ENCODE measurements around the gene CPEB3.

Gene CPEB3

DNA sequence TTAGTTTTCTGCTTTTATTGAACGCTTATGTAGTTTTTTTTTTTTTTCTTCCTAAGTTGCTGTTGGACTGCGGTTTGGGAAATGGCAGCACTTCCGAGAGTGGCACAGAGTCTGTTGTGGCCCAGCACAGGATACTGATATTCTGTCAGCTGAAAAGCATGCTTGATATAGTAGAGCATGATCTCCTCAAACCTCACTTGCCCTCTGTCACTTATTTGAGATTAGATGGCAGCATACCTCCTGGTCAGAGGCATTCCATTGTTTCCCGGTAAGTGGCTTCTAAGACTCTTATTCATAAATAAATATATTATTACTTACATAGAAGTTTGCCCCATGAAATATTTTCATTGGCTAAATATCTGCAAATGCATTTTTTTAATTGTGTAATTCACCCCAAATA is 266.2 kb downstream of the CPEB3 start:
- DNase-seq: no peak

DNA sequence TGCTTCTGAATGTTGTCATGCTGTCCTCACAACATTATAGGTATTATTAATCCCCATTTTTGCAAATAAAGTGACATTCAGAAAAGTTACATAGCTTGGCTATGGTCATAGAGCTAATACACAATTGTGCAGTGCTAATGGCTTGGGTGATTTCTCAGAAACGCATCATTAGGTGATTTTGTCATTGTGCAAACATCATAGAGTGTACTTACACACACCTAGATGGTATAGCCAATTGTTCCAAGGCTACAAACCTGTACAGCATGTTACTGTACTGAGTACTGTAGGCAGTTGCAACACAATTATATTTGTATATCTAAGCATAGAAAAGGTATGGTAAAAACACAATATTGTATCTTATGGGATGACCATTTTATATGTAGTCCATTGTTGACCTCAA is 276.3 kb downstream of the CPEB3 start:
- DNase-seq: no peak

DNA sequence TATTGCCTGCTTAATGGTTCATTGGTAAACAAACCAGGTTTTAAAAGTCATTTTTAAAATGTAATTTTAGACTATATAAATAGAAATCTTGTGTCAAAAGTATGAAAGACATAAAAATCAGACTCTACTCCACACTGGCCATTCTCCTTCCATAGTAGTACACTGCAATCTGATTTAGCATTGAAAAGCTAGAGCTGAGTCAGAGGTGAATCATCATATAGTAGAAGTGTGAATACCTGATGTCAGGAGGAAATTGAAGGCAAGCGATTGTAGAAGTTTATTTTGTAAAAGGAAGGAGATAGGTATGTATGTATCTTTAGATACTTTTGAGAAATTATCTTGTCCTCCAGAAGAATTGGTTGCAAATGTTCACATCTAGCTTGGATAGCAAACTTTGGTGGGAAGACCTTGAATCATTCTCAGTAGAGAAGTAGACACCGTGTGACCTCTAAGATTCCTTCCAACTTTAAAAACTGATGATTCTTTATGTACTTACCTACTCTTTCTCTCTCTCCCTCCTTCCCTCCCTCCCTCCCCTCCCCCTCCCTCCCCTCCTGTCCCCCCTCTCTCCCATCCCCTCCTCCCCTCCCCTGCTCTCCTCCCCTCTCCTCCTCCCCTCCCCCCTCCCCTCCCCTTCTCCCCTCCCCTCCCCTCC is 279.2 kb downstream of the CPEB3 start:
- DNase-seq: no peak

DNA sequence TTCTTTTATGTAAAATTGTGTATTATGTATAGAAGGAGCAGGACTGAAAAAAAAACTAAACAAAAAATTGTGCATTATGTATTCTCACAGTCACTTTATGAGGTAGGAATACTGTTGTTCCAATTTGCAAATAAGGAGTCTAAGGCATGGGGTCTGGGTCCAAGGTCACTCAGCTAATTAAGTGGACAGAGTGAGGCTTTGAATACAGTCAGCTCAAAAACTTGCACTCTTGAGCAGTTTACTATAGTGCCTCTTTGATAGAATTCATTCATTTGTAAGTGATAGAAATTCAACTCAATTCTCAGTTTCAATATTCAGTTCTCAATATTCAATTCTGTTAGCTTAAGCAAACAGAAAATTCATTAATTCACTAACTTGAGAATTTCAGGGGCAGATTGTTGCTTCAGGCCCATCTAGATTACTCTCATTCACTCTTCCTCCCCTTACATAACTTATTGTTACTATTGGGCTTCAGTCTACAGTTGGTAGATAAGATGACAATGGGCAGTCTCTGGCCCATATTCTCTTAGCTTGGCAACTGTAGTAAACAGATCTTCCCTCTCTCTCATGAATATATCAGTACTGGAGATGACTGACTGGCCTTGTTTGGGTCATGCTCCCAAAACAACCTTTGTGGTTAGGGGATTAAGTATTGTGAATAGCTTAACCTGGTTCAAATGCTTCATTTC is 280.7 kb downstream of the CPEB3 start:
- DNase-seq: no peak

DNA sequence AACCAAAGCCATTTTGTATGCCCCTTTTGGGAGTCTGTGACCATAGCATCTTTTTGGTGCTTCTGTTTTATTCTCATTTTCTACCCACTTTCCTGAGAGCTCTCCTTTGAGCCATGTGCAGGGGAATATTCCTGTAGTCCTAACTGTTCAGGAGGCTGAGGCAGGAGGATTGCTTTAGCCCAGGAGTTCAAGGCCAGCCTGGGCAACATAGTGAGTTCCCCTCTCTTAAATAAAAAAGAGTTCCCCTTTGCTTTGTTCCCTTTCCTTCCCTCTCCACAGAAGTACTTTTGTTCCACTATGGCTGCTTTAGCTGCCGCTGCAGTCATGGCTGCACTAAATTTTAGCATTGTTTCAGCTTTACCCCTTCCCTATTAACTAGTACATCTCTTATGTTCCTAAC is 281.4 kb downstream of the CPEB3 start:
- DNase-seq: no peak

DNA sequence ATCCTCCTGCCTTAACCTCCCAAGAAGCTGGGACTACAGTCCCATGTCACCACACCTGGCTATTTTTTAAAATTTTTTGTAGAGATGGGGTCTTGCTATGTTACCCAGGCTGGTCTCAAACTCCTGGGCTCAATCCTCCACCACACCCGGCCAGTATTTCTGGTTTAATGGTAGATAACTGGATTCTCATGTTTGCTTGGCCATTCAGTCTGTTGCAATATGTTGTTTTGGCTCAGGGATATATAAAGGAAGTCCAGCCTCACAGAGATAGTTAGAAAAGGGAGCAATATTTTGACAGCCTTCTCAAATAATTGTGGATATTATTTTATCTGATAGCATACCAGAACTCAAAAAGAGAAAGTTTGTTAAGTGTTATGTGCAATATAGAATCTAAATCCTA is 284.9 kb downstream of the CPEB3 start:
- no peak for DNase-seq

DNA sequence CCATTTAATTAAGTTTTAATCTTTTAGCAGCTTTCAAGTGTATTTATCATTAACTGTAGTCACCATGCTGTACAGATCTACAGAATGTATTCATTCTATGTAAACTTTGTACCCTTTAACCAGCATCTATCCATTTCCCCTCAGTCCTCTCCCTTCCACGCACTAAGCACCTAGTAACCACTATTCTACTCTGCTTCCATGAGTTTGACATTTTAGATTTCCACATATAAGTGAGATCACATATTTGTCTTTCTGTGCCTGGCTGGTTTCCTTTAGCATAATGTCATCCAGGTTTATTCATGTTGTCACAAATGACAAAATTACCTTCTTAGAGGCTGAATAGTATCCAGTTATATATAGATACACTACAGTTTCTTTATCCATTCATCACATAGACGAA is 287.6 kb downstream of the CPEB3 start:
- DNase-seq: no peak

DNA sequence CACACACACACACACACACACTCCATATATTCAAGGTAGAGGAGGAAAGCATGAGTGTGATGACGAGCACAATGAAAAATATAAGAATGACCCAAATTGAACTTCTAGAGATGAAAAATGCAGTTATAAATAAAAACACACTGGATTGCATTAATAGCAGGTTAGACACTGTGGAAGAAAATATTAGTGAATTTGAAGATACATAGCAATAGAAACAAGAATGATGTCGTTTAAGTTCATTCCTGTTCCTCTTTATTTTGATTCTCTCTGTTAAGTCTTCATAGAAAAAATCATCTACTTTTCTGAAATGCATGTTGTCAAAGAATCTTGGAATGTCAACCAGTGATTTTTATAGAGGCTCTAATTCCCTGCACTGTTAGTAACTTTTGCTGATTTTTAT is 288.9 kb downstream of the CPEB3 start:
- DNase-seq: no peak

DNA sequence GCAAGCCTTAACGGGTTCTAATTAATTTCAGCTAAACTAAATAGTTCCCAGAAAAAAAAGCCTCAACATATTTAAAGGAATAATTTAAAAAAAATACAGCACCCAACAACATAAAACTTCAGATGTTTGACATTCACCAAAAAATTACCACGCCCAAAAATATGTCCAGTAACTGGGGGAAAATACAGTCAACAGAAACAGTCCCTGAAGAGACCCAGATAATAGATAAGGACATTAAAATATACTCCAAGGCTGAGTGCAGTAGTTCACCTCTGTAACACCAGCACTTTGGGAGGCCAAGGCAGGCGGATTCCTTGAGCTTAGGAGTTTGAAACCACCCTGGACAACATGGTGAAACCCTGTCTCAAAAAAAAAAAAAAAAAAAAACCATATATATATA is 289.3 kb downstream of the CPEB3 start:
- DNase-seq: no peak
